Mucosa of stomach (tissue), 1 donor: ENCODE results near the gene PCBP2.

Experiments used
- H3K27me3 ChIP-seq: one replicate; pipeline ENCODE4 v1.7.0; 2013; ENCODE audit warnings: mild to moderate bottlenecking, low read length; ENCODE audit not compliant: control insufficient read depth, insufficient read depth
- H3K36me3 ChIP-seq: one replicate; pipeline ENCODE4 v1.7.0; 2013; ENCODE audit warnings: low read length; ENCODE audit not compliant: control insufficient read depth, insufficient read depth
- H3K4me1 ChIP-seq: one replicate; pipeline ENCODE4 v1.7.0; 2013; ENCODE audit warnings: mild to moderate bottlenecking, low read length; ENCODE audit not compliant: control insufficient read depth, insufficient read depth
- H3K4me3 ChIP-seq: one replicate; pipeline ENCODE4 v1.7.0; 2013; ENCODE audit warnings: low read length
- H3K9ac ChIP-seq: one replicate; pipeline ENCODE4 v1.7.0; 2013; ENCODE audit warnings: mild to moderate bottlenecking, low read length, moderate library complexity
- H3K9me3 ChIP-seq: one replicate; pipeline ENCODE4 v1.7.0; 2013; ENCODE audit warnings: mild to moderate bottlenecking, low read length, moderate library complexity; ENCODE audit not compliant: control insufficient read depth
- donor health status: Pancreatic carcinoma.

Gene PCBP2

GRCh38 chr12:53502331-53502730, 50.4 kb downstream of the PCBP2 start:
- Histone ChIP-seq H3K36me3 (no peaks in the 10 kb centered on the region), H3K9me3 (no peaks in the 10 kb centered on the region), H3K9ac (peak overlapping the region; percentile 31), H3K4me1 (peaks cover 25% of the 10 kb centered on the region), H3K4me3 (no peak overlapping the region), H3K27me3 (no peaks in the 10 kb centered on the region)

GRCh38 chr12:53502983-53503728, 51.3 kb downstream of the PCBP2 start:
- Histone ChIP-seq H3K9ac (peak overlapping the region; percentile 4), H3K4me3 (no peak overlapping the region), H3K27me3 (no peaks in the 10 kb centered on the region), H3K36me3 (no peaks in the 10 kb centered on the region), H3K4me1 (peaks cover 25% of the 10 kb centered on the region), H3K9me3 (no peaks in the 10 kb centered on the region)

- peak overlapping the region; percentile 4 for H3K9ac ChIP-seq
- H3K27me3 ChIP-seq: no peaks in the 10 kb centered on the region
Observed at GRCh38 chr12:53504004-53504920, 52.4 kb downstream of the PCBP2 start.

GRCh38 chr12:53505086-53505485, 53.2 kb downstream of the PCBP2 start:
- peaks cover 20% of the 10 kb centered on the region for H3K4me1 ChIP-seq
- H3K4me3 ChIP-seq: no peak overlapping the region

More at GRCh38 chr12:53504004-53504920, 52.4 kb downstream of the PCBP2 start:
- Histone ChIP-seq H3K36me3 (no peaks in the 10 kb centered on the region), H3K9me3 (no peaks in the 10 kb centered on the region), H3K4me1 (peaks cover 25% of the 10 kb centered on the region), H3K4me3 (no peak overlapping the region)

GRCh38 chr12:53505555-53506449, 53.9 kb downstream of the PCBP2 start:
- Histone ChIP-seq H3K9ac (no peak overlapping the region), H3K4me1 (peaks cover 18% of the 10 kb centered on the region), H3K9me3 (no peaks in the 10 kb centered on the region), H3K4me3 (no peak overlapping the region), H3K27me3 (no peaks in the 10 kb centered on the region), H3K36me3 (no peaks in the 10 kb centered on the region)

More at GRCh38 chr12:53505086-53505485, 53.2 kb downstream of the PCBP2 start:
- Histone ChIP-seq H3K27me3 (no peaks in the 10 kb centered on the region), H3K36me3 (no peaks in the 10 kb centered on the region), H3K9ac (no peak overlapping the region), H3K9me3 (no peaks in the 10 kb centered on the region)

GRCh38 chr12:53506450-53506785, 54.5 kb downstream of the PCBP2 start:
- H3K4me3 ChIP-seq: no peak overlapping the region
- peaks cover 18% of the 10 kb centered on the region for H3K4me1 ChIP-seq
- H3K9me3 ChIP-seq: no peaks in the 10 kb centered on the region
- no peaks in the 10 kb centered on the region for H3K27me3 ChIP-seq
- no peak overlapping the region for H3K9ac ChIP-seq
- H3K36me3 ChIP-seq: no peaks in the 10 kb centered on the region

GRCh38 chr12:53506881-53507602, 55.1 kb downstream of the PCBP2 start, which contains the start of gene NPFF:
TSS of gene NPFF (minus strand) at chr12:53507484. CDS start at chr12:53507474, 10 bp downstream.
- H3K9ac ChIP-seq: no peak within 1 kb of the TSS
- no peak within 1 kb of the TSS for H3K4me3 ChIP-seq
- H3K4me1 ChIP-seq: peaks cover 12% of the 10 kb centered on the region
- H3K27me3 ChIP-seq: no peaks in the 10 kb centered on the region
- H3K36me3 ChIP-seq: no peaks in the 10 kb centered on the region
- no peaks in the 10 kb centered on the region for H3K9me3 ChIP-seq

- no peaks in the 10 kb centered on the region for H3K36me3 ChIP-seq
- H3K27me3 ChIP-seq: no peaks in the 10 kb centered on the region
- peaks cover 9% of the 10 kb centered on the region for H3K4me1 ChIP-seq
- no peak overlapping the region for H3K9ac ChIP-seq
- no peak overlapping the region for H3K4me3 ChIP-seq
- no peaks in the 10 kb centered on the region for H3K9me3 ChIP-seq
Observed at GRCh38 chr12:53507603-53507885, 55.6 kb downstream of the PCBP2 start.

- Histone ChIP-seq H3K27me3 (no peaks in the 10 kb centered on the region), H3K9ac (no peak overlapping the region), H3K4me1 (peaks cover 9% of the 10 kb centered on the region), H3K9me3 (no peaks in the 10 kb centered on the region), H3K36me3 (no peaks in the 10 kb centered on the region), H3K4me3 (no peak overlapping the region)
Observed at GRCh38 chr12:53508534-53509170, 56.8 kb downstream of the PCBP2 start.

GRCh38 chr12:53510181-53510812, 58.4 kb downstream of the PCBP2 start:
- H3K27me3 ChIP-seq: no peaks in the 10 kb centered on the region
- peaks cover 9% of the 10 kb centered on the region for H3K4me1 ChIP-seq
- H3K36me3 ChIP-seq: peaks cover 9% of the 10 kb centered on the region
- no peak overlapping the region for H3K4me3 ChIP-seq
- H3K9me3 ChIP-seq: no peaks in the 10 kb centered on the region
- no peak overlapping the region for H3K9ac ChIP-seq
